ENCODE results near the gene MELTF.

The MELTF gene

DNA sequence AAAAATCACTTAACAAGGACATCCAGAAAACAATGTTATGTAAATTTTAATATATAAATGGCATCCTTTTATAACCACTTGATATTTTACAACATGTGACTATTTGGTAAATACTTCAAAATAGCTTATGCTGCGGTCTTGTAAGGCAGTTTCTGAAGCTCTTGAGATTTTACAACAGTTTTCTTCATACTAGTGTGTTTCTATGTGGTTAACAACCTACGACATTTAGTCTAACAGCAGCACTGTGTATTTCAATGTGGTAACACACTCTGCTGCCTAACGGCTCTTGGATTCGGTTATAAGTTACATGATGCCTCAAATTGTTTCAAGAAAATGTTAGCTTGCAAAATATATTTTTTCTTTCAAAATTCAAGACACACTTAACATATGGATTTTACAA lies 12.9 kb upstream of the MELTF start:
- no peaks in the 10 kb centered on the region for H4K20me1 ChIP-seq (ENCODE audit: insufficient read depth, low read length, poor library complexity, severe bottlenecking)
- TF ChIP-seq CTCF (conservative IDR thresholded peaks at IDR 0.05; ENCODE audit: low read length) (no peak), EZH2phosphoT487 (IDR thresholded peaks at IDR 0.05; ENCODE audit: borderline replicate concordance) (no peak)
- no peaks in the 10 kb centered on the region for H3K79me2 ChIP-seq (ENCODE audit: insufficient read depth, low read length)
- no peaks in the 10 kb centered on the region for H3F3A ChIP-seq (ENCODE audit: low read depth)
- H3K4me3 ChIP-seq (ENCODE audit: low read length, poor library complexity, severe bottlenecking), result no peak overlapping the region
- H3K9ac ChIP-seq (ENCODE audit: low read depth, low read length, poor library complexity, severe bottlenecking), result no peak overlapping the region
- H3K27me3 ChIP-seq (ENCODE audit: insufficient read depth, low read length, poor library complexity, severe bottlenecking), result no peaks in the 10 kb centered on the region
- peaks cover 28% of the 10 kb centered on the region; the same call in 1 of the 2 replicates for H3K36me3 ChIP-seq (ENCODE audit: insufficient read depth, low read length)
- H3K4me1 ChIP-seq (ENCODE audit: insufficient read depth, low read length, poor library complexity, severe bottlenecking), result no peaks in the 10 kb centered on the region
- H3K9me2 ChIP-seq (replicated peaks; ENCODE audit: low read depth, low read length), result no peaks in the 10 kb centered on the region
- H2AFZ ChIP-seq (ENCODE audit: low read length), result no peak overlapping the region
- H3K9me3 ChIP-seq (ENCODE audit: insufficient read depth, low read depth, low read length), result no peaks in the 10 kb centered on the region
- no peak overlapping the region for H3K4me2 ChIP-seq (ENCODE audit: low read depth, low read length, poor library complexity, severe bottlenecking)

- Histone ChIP-seq H3K4me1 (ENCODE audit: insufficient read depth, low read length, poor library complexity, severe bottlenecking) (no peaks in the 10 kb centered on the region), H3K27me3 (ENCODE audit: insufficient read depth, low read length, poor library complexity, severe bottlenecking) (no peaks in the 10 kb centered on the region), H3F3A (ENCODE audit: low read depth) (no peaks in the 10 kb centered on the region), H2AFZ (ENCODE audit: low read length) (no peak overlapping the region), H3K79me2 (ENCODE audit: insufficient read depth, low read length) (no peaks in the 10 kb centered on the region), H3K36me3 (ENCODE audit: insufficient read depth, low read length) (peaks cover 28% of the 10 kb centered on the region; the same call in 1 of the 2 replicates), H3K9ac (ENCODE audit: low read depth, low read length, poor library complexity, severe bottlenecking) (no peak overlapping the region), H3K9me2 (replicated peaks; ENCODE audit: low read depth, low read length) (no peaks in the 10 kb centered on the region), H3K9me3 (ENCODE audit: insufficient read depth, low read depth, low read length) (no peaks in the 10 kb centered on the region), H3K4me2 (ENCODE audit: low read depth, low read length, poor library complexity, severe bottlenecking) (no peak overlapping the region), H3K4me3 (ENCODE audit: low read length, poor library complexity, severe bottlenecking) (no peak overlapping the region), H4K20me1 (ENCODE audit: insufficient read depth, low read length, poor library complexity, severe bottlenecking) (no peaks in the 10 kb centered on the region)
- TF ChIP-seq EZH2phosphoT487 (IDR thresholded peaks at IDR 0.05; ENCODE audit: borderline replicate concordance) (no peak), CTCF (conservative IDR thresholded peaks at IDR 0.05; ENCODE audit: low read length) (no peak)
These were observed 12.4 kb upstream of the MELTF start for GRCh38 chr3:197041875-197042488.

DNA sequence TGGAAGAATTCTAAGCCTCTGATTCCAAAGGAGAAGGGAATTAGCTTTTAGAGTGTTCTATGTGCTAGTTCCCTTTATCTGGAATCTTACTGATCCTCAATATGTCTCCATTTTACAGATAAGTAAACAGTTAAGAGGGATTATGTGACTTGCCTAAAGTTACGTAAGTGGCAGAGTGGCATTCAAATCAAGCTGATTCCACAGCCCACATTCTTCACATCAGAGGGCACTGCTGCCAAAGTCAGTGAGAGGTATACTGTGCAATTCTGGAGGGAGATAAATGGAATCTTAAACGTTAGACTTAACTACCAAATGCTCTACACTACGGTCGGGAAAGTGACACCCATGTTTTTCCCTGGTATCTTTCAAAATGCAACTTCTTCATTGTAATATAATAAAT lies 11.0 kb upstream of the MELTF start:
- Histone ChIP-seq H3K9me2 (replicated peaks; ENCODE audit: low read depth, low read length) (no peaks in the 10 kb centered on the region), H3K4me1 (ENCODE audit: insufficient read depth, low read length, poor library complexity, severe bottlenecking) (no peaks in the 10 kb centered on the region), H3K4me2 (ENCODE audit: low read depth, low read length, poor library complexity, severe bottlenecking) (no peak overlapping the region), H3K27me3 (ENCODE audit: insufficient read depth, low read length, poor library complexity, severe bottlenecking) (no peaks in the 10 kb centered on the region), H3K4me3 (ENCODE audit: low read length, poor library complexity, severe bottlenecking) (no peak overlapping the region), H3F3A (ENCODE audit: low read depth) (no peaks in the 10 kb centered on the region), H3K9me3 (ENCODE audit: insufficient read depth, low read depth, low read length) (no peaks in the 10 kb centered on the region), H2AFZ (ENCODE audit: low read length) (no peak overlapping the region), H3K79me2 (ENCODE audit: insufficient read depth, low read length) (no peaks in the 10 kb centered on the region), H3K36me3 (ENCODE audit: insufficient read depth, low read length) (peaks cover 18% of the 10 kb centered on the region; the same call in 1 of the 2 replicates), H4K20me1 (ENCODE audit: insufficient read depth, low read length, poor library complexity, severe bottlenecking) (no peaks in the 10 kb centered on the region), H3K9ac (ENCODE audit: low read depth, low read length, poor library complexity, severe bottlenecking) (no peak overlapping the region)
- TF ChIP-seq EZH2phosphoT487 (IDR thresholded peaks at IDR 0.05; ENCODE audit: borderline replicate concordance) (no peak), CTCF (conservative IDR thresholded peaks at IDR 0.05; ENCODE audit: low read length) (no peak)
